Sigmoid colon (tissue), 7 donors: Measurements from ENCODE around the gene C8G. TPM values are rescaled to one million over a fixed set of nuclear protein-coding genes. Genes with fewer than 3 reads are reported as not detected.

Source experiments
- DNase-seq: peaks from one replicate; pipeline ENCODE4 v3.0.0-alpha.2; 2019
- H3K27ac ChIP-seq, 4 donors: fragments of 200-600 bp; sonication (generic); one replicate each; pipeline ENCODE4 v1.5.1; 2016 to 2019; ENCODE audit warnings: mild to moderate bottlenecking in 1 of 4
- H3K27me3 ChIP-seq, 3 donors: fragments of 200-600 bp; sonication (generic); one replicate each; pipeline ENCODE4 v1.5.1; 2019; ENCODE audit warnings: mild to moderate bottlenecking in 1 of 3
- H3K36me3 ChIP-seq, 4 donors: fragments of 200-600 bp; sonication (generic); one replicate each; pipeline ENCODE4 v1.5.1; 2016 to 2019
- H3K4me1 ChIP-seq, 4 donors: fragments of 200-600 bp; sonication (generic); one replicate each; pipeline ENCODE4 v1.5.1; 2017 to 2019
- H3K4me3 ChIP-seq, 4 donors: fragments of 200-600 bp; sonication (generic); one replicate each; pipeline ENCODE4 v1.5.1; 2017 to 2019; ENCODE audit warnings: mild to moderate bottlenecking in 2 of 4, moderate library complexity in 1 of 4
- H3K9me3 ChIP-seq, 4 donors: fragments of 200-600 bp in 3 of 4; sonication (generic) in 3 of 4; one replicate each; pipeline versions ENCODE4 v1.5.1 to v1.6.1; 2013 to 2019
- EP300 ChIP-seq, 4 donors: sonication (generic); formaldehyde crosslinking; IDR thresholded peaks; one replicate each; pipeline ENCODE4 v1.6.1; 2017; ENCODE audit warnings: antibody characterized with exemption in 4 of 4
- POLR2A ChIP-seq, 2 donors: fragments of 450-650 bp; IDR thresholded peaks; one replicate each; pipeline ENCODE4 v1.6.1; 2016; ENCODE audit warnings: antibody characterized with exemption in 2 of 2, mild to moderate bottlenecking in 2 of 2, moderate library complexity in 2 of 2
- POLR2AphosphoS5 ChIP-seq, 4 donors: sonication (generic); formaldehyde crosslinking; IDR thresholded peaks; one replicate each; pipeline ENCODE4 v1.6.1; 2017; ENCODE audit warnings: antibody characterized with exemption in 4 of 4
- WGBS, 2 donors: extraction: QIAGEN DNeasy Blood & Tissue Kit; methylation state at CpG; one replicate each; pipeline ENCODE4 v1.1.7; 2013; 5-methylcytosine and 5-hydroxymethylcytosine counted together
- intact Hi-C: fragments of 100-400 bp; cut with DNase I; formaldehyde crosslinking; loops from one replicate; pipeline ENCODE4 v1.15.1; 2023
- polyA plus RNA-seq, 3 donors: library from polyadenylated mRNA; stranded (reverse); fragments of 200-250 nt; gene quantifications; one replicate each; pipeline ENCODE4 v1.2.3, GENCODE V29; 2013
- total RNA-seq, 4 donors: library from RNA; depleted of rRNA; stranded (reverse); fragments of >200 nt; gene quantifications; one replicate each; pipeline ENCODE4 v1.1.0, GENCODE V29; 2016
- TF ChIP-seq, protein P1 (sequence below), 4 experiments: fragments of 450-650 bp in 3 of 4; fragments of 200-600 bp in 1 of 4; IDR thresholded peaks; one replicate each; pipeline ENCODE4 v1.5.1; 2016 to 2019; ENCODE audit warnings: antibody characterized with exemption in 4 of 4, mild to moderate bottlenecking in 3 of 4, moderate library complexity in 2 of 4
- donor health status: healthy with polysubstance abuse.
- donor health status: Bipolar disorder and iron deficiency.
- donor health status: healthy.

Gene C8G
- total and polyA plus RNA-seq, 7 donors: 4.2 to 11.1 (median 5.4) TPM; not detected in 4

- H3K27me3 ChIP-seq: peaks cover 16 to 68% (median 55%) of the 10 kb centered on the region in 3 donors
- no peaks in the 10 kb centered on the region for H3K36me3 ChIP-seq
- no peak for DNase-seq
- 83% methylated on average over 11 of the region's 11 CpGs for WGBS, 2 donors
- no peak overlapping the region for H3K27ac ChIP-seq
- H3K9me3 ChIP-seq: no peaks in the 10 kb centered on the region
- no peak overlapping the region for H3K4me3 ChIP-seq
- TF ChIP-seq POLR2AphosphoS5 (IDR thresholded peaks at IDR 0.05): no peak
- no peak for TF ChIP-seq POLR2A (IDR thresholded peaks at IDR 0.05)
- TF ChIP-seq, protein P1, sequence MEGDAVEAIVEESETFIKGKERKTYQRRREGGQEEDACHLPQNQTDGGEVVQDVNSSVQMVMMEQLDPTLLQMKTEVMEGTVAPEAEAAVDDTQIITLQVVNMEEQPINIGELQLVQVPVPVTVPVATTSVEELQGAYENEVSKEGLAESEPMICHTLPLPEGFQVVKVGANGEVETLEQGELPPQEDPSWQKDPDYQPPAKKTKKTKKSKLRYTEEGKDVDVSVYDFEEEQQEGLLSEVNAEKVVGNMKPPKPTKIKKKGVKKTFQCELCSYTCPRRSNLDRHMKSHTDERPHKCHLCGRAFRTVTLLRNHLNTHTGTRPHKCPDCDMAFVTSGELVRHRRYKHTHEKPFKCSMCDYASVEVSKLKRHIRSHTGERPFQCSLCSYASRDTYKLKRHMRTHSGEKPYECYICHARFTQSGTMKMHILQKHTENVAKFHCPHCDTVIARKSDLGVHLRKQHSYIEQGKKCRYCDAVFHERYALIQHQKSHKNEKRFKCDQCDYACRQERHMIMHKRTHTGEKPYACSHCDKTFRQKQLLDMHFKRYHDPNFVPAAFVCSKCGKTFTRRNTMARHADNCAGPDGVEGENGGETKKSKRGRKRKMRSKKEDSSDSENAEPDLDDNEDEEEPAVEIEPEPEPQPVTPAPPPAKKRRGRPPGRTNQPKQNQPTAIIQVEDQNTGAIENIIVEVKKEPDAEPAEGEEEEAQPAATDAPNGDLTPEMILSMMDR (IDR thresholded peaks at IDR 0.05): no peak
- no peak for TF ChIP-seq EP300 (IDR thresholded peaks at IDR 0.05)
- intact Hi-C loops: no loop called here
- H3K4me1 ChIP-seq: peaks cover 0 to 13% (median 3%) of the 10 kb centered on the region in 4 donors
These were observed 38.7 kb downstream of the C8G start for GRCh38 chr9:136983656-136984314.

GRCh38 chr9:136984464-136985026 lies 39.5 kb downstream of the C8G start:
- intact Hi-C loops: no loop called here
- Histone ChIP-seq H3K27ac (no peak overlapping the region), H3K4me1 (peaks cover 0 to 13% (median 3%) of the 10 kb centered on the region in 4 donors), H3K36me3 (no peaks in the 10 kb centered on the region), H3K4me3 (no peak overlapping the region), H3K9me3 (no peaks in the 10 kb centered on the region), H3K27me3 (peaks cover 16 to 63% (median 47%) of the 10 kb centered on the region in 3 donors)
- WGBS, 2 donors: 55 to 65% methylated on average over 29 of the region's 29 CpGs
- no peak for TF ChIP-seq POLR2AphosphoS5 (IDR thresholded peaks at IDR 0.05)
- TF ChIP-seq EP300 (IDR thresholded peaks at IDR 0.05): no peak
- TF ChIP-seq, protein P1 (IDR thresholded peaks at IDR 0.05): no peak
- no peak for TF ChIP-seq POLR2A (IDR thresholded peaks at IDR 0.05)
- no peak for DNase-seq

GRCh38 chr9:136985027-136985602 lies 40.1 kb downstream of the C8G start:
- no peaks in the 10 kb centered on the region for H3K36me3 ChIP-seq
- no peak overlapping the region for H3K27ac ChIP-seq
- H3K27me3 ChIP-seq: peaks cover 16 to 63% (median 41%) of the 10 kb centered on the region in 3 donors
- TF ChIP-seq POLR2A (IDR thresholded peaks at IDR 0.05): no peak
- TF ChIP-seq, protein P1 (IDR thresholded peaks at IDR 0.05): no peak
- TF ChIP-seq EP300 (IDR thresholded peaks at IDR 0.05): no peak
- no peaks in the 10 kb centered on the region for H3K9me3 ChIP-seq
- WGBS, 2 donors: 8 to 11% methylated on average over 48 of the region's 48 CpGs
- H3K4me1 ChIP-seq: peaks cover 0 to 13% (median 3%) of the 10 kb centered on the region in 4 donors
- intact Hi-C loops: no loop called here
- no peak for DNase-seq
- H3K4me3 ChIP-seq: no peak overlapping the region

- Histone ChIP-seq H3K27ac (no peak overlapping the region), H3K4me1 (peaks cover 0 to 13% (median 3%) of the 10 kb centered on the region in 4 donors), H3K9me3 (peaks cover 0 to 4% (median 0%) of the 10 kb centered on the region in 4 donors), H3K27me3 (peaks cover 16 to 62% (median 34%) of the 10 kb centered on the region in 3 donors), H3K4me3 (no peak overlapping the region), H3K36me3 (no peaks in the 10 kb centered on the region)
- no peak for TF ChIP-seq POLR2A (IDR thresholded peaks at IDR 0.05)
- TF ChIP-seq, protein P1 (IDR thresholded peaks at IDR 0.05): no peak
- TF ChIP-seq EP300 (IDR thresholded peaks at IDR 0.05): no peak
- no peak for TF ChIP-seq POLR2AphosphoS5 (IDR thresholded peaks at IDR 0.05)
- WGBS, 2 donors: 19 to 25% methylated on average over 33 of the region's 33 CpGs
- intact Hi-C loops: no loop called here
- no peak for DNase-seq
These were observed 40.8 kb downstream of the C8G start for GRCh38 chr9:136985853-136986252.
